NOMO-1 treated with dmso at 0.1 percent for 144 hours (cell line): ENCODE results near the gene ZFP36.
A peak's percentile ranks its signal among the peaks of the same experiment; 100 is the strongest.

ENCODE experiments used
- DNase-seq: peaks from one replicate; lab custom pipeline; 2025; ENCODE audit not compliant: unreplicated experiment; lab: John Stamatoyannopoulos, UW

ZFP36 gene

GRCh38 chr19:39417463-39418181 lies 11.0 kb downstream of the ZFP36 start:
- DNase-seq = no peak

- DNase-seq = no peak
Observed at GRCh38 chr19:39419003-39419402, 12.4 kb downstream of the ZFP36 start.

GRCh38 chr19:39420769-39421168 lies 14.1 kb downstream of the ZFP36 start:
- no peak for DNase-seq

- no peak for DNase-seq
Observed at GRCh38 chr19:39422020-39422419, 15.4 kb downstream of the ZFP36 start.

GRCh38 chr19:39423258-39424086 lies 16.8 kb downstream of the ZFP36 start:
- DNase-seq = no peak

- DNase-seq = no peak
Observed at GRCh38 chr19:39424934-39425333, 18.3 kb downstream of the ZFP36 start.

- no peak for DNase-seq
Observed at GRCh38 chr19:39425744-39426143, 19.1 kb downstream of the ZFP36 start.

GRCh38 chr19:39426170-39426569 lies 19.5 kb downstream of the ZFP36 start:
- no peak for DNase-seq

- DNase-seq = no peak
Observed at GRCh38 chr19:39427707-39428106, 21.1 kb downstream of the ZFP36 start.

GRCh38 chr19:39428283-39429112 lies 21.9 kb downstream of the ZFP36 start:
- DNase-seq = no peak

- DNase-seq = peak; percentile 83
Observed at GRCh38 chr19:39430675-39431593, 24.3 kb downstream of the ZFP36 start.

GRCh38 chr19:39432677-39433025 lies 26.0 kb downstream of the ZFP36 start:
- no peak for DNase-seq

- no peak for DNase-seq
Observed at GRCh38 chr19:39433480-39434079, 26.9 kb downstream of the ZFP36 start.

- no peak for DNase-seq
Observed at GRCh38 chr19:39434123-39435076, 27.8 kb downstream of the ZFP36 start.

- DNase-seq = peak; percentile 98
Observed at GRCh38 chr19:39435499-39436349, 29.1 kb downstream of the ZFP36 start, which contains the start of gene RPS16. Gene RPS16, minus strand, starts transcription at chr19:39435949. Its CDS starts 54 bp downstream, at chr19:39435895.

- no peak for DNase-seq
Observed at GRCh38 chr19:39436350-39436716, 29.7 kb downstream of the ZFP36 start.

GRCh38 chr19:39438270-39438934 lies 31.8 kb downstream of the ZFP36 start:
- DNase-seq = no peak
